ENCODE data around the gene SLC15A2.

DNA sequence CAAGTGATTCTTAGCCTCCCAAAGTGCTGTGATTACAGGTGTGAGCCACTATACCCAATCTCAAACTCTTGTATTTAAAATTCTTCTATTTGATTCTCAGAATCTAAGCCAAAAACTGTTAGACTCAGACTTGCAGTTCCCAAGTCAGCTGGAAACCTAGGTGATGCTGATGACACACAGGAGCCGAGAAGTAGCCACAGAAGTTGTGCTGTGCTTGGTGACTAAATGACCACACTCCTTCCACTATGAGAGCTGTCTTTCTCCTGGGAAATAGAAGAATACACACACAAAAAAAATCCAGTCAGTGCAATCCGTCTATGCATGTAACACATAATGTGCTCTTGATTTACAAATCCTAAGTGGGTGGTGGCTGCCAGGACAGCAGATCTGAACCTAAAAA is 93.9 kb downstream of the SLC15A2 start:
- TF ChIP-seq POLR2AphosphoS5 (IDR thresholded peaks at IDR 0.05; ENCODE audit: low read depth) (no peak), JUNB (IDR thresholded peaks at IDR 0.05; ENCODE audit: unreplicated experiment) (no peak), EZH2 (IDR thresholded peaks at IDR 0.05; ENCODE audit: low read depth, unreplicated experiment) (no peak), EZH2phosphoT487 (IDR thresholded peaks at IDR 0.05; ENCODE audit: unreplicated experiment) (no peak), NANOG (IDR thresholded peaks at IDR 0.05; ENCODE audit: borderline replicate concordance) (no peak), ZNF331 (CRISPR knock-in tag; IDR thresholded peaks at IDR 0.05; ENCODE audit: low read depth) (no peak)
- TF ChIP-seq, protein P1, sequence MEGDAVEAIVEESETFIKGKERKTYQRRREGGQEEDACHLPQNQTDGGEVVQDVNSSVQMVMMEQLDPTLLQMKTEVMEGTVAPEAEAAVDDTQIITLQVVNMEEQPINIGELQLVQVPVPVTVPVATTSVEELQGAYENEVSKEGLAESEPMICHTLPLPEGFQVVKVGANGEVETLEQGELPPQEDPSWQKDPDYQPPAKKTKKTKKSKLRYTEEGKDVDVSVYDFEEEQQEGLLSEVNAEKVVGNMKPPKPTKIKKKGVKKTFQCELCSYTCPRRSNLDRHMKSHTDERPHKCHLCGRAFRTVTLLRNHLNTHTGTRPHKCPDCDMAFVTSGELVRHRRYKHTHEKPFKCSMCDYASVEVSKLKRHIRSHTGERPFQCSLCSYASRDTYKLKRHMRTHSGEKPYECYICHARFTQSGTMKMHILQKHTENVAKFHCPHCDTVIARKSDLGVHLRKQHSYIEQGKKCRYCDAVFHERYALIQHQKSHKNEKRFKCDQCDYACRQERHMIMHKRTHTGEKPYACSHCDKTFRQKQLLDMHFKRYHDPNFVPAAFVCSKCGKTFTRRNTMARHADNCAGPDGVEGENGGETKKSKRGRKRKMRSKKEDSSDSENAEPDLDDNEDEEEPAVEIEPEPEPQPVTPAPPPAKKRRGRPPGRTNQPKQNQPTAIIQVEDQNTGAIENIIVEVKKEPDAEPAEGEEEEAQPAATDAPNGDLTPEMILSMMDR (conservative IDR thresholded peaks at IDR 0.05; ENCODE audit: low read depth in 2 of 2), result no peak
- TF ChIP-seq, protein P2, sequence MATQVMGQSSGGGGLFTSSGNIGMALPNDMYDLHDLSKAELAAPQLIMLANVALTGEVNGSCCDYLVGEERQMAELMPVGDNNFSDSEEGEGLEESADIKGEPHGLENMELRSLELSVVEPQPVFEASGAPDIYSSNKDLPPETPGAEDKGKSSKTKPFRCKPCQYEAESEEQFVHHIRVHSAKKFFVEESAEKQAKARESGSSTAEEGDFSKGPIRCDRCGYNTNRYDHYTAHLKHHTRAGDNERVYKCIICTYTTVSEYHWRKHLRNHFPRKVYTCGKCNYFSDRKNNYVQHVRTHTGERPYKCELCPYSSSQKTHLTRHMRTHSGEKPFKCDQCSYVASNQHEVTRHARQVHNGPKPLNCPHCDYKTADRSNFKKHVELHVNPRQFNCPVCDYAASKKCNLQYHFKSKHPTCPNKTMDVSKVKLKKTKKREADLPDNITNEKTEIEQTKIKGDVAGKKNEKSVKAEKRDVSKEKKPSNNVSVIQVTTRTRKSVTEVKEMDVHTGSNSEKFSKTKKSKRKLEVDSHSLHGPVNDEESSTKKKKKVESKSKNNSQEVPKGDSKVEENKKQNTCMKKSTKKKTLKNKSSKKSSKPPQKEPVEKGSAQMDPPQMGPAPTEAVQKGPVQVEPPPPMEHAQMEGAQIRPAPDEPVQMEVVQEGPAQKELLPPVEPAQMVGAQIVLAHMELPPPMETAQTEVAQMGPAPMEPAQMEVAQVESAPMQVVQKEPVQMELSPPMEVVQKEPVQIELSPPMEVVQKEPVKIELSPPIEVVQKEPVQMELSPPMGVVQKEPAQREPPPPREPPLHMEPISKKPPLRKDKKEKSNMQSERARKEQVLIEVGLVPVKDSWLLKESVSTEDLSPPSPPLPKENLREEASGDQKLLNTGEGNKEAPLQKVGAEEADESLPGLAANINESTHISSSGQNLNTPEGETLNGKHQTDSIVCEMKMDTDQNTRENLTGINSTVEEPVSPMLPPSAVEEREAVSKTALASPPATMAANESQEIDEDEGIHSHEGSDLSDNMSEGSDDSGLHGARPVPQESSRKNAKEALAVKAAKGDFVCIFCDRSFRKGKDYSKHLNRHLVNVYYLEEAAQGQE (IDR thresholded peaks at IDR 0.05; ENCODE audit: unreplicated experiment), result no peak
- TF ChIP-seq, protein P3, sequence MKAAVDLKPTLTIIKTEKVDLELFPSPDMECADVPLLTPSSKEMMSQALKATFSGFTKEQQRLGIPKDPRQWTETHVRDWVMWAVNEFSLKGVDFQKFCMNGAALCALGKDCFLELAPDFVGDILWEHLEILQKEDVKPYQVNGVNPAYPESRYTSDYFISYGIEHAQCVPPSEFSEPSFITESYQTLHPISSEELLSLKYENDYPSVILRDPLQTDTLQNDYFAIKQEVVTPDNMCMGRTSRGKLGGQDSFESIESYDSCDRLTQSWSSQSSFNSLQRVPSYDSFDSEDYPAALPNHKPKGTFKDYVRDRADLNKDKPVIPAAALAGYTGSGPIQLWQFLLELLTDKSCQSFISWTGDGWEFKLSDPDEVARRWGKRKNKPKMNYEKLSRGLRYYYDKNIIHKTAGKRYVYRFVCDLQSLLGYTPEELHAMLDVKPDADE (IDR thresholded peaks at IDR 0.05), result no peak

Measured in GM23338 (cell line).